T-helper 9 cell (primary cell): Measurements from ENCODE around the gene CFAP53.

Source experiments
- DNase-seq: peaks from one replicate; pipeline ENCODE4 v3.0.0-alpha.2; 2020

The CFAP53 gene

GRCh38 chr18:50287441-50288347 is 21.4 kb upstream of the CFAP53 start, which contains the start of gene CXXC1:
Gene CXXC1, minus strand, starts transcription at chr18:50287692. Its CDS starts 103 bp downstream, at chr18:50287589.
- DNase-seq: peak; percentile 95

GRCh38 chr18:50287028-50287440 is 20.7 kb upstream of the CFAP53 start:
- no peak for DNase-seq

- DNase-seq: no peak
Observed at GRCh38 chr18:50286391-50287027, 20.2 kb upstream of the CFAP53 start.

GRCh38 chr18:50285631-50286321 is 19.5 kb upstream of the CFAP53 start:
- DNase-seq: no peak

GRCh38 chr18:50285071-50285470 is 18.8 kb upstream of the CFAP53 start:
- no peak for DNase-seq

- DNase-seq: no peak
Observed at GRCh38 chr18:50284255-50284885, 18.1 kb upstream of the CFAP53 start.

- no peak for DNase-seq
Observed at GRCh38 chr18:50283469-50284209, 17.3 kb upstream of the CFAP53 start.

GRCh38 chr18:50282521-50283335 is 16.4 kb upstream of the CFAP53 start:
- no peak for DNase-seq

- no peak for DNase-seq
Observed at GRCh38 chr18:50281972-50282520, 15.8 kb upstream of the CFAP53 start.

- DNase-seq: peak; percentile 94
Observed at GRCh38 chr18:50281295-50281971, 15.1 kb upstream of the CFAP53 start, which contains the start of gene MBD1. Gene MBD1, minus strand, starts transcription at chr18:50281523. Its CDS starts 1,531 bp downstream, at chr18:50279992.

- no peak for DNase-seq
Observed at GRCh38 chr18:50280707-50281294, 14.5 kb upstream of the CFAP53 start.

GRCh38 chr18:50279752-50280151 is 13.5 kb upstream of the CFAP53 start:
- DNase-seq: no peak

GRCh38 chr18:50277942-50278341 is 11.6 kb upstream of the CFAP53 start:
- DNase-seq: no peak

- DNase-seq: no peak
Observed at GRCh38 chr18:50276452-50276851, 10.2 kb upstream of the CFAP53 start.

GRCh38 chr18:50275503-50276036 is 9.3 kb upstream of the CFAP53 start:
- DNase-seq: no peak

GRCh38 chr18:50274941-50275340 is 8.6 kb upstream of the CFAP53 start:
- DNase-seq: no peak

- DNase-seq: no peak
Observed at GRCh38 chr18:50274044-50274442, 7.7 kb upstream of the CFAP53 start.

GRCh38 chr18:50273203-50274043 is 7.1 kb upstream of the CFAP53 start:
- DNase-seq: no peak

- no peak for DNase-seq
Observed at GRCh38 chr18:50272568-50272967, 6.3 kb upstream of the CFAP53 start.
